OCI-LY3 (cell line): ENCODE measurements around the gene LLPH.

ENCODE experiments used
- H2AFZ ChIP-seq: fragments of 200-600, 300-600 bp; shearing (Covaris generic); 2 replicates; pipeline ENCODE4 v1.6.0; 2014; ENCODE audit warnings: antibody characterized with exemption, low read depth, low read length
- H3K27ac ChIP-seq: fragments of 200-600, 300-600 bp; sonication (generic); 2 replicates; pipeline ENCODE4 v1.5.1; 2014; ENCODE audit warnings: mild to moderate bottlenecking, low read length, moderate library complexity, mixed read lengths
- H3K27me3 ChIP-seq: fragments of 200-600, 300-600 bp; sonication (generic); 2 replicates; pipeline ENCODE4 v1.6.1; 2014; ENCODE audit warnings: low read depth, low read length, mixed read lengths
- H3K36me3 ChIP-seq: fragments of 200-600, 300-600 bp; sonication (generic); replicated peaks from 2 replicates; pipeline ENCODE3; 2014; ENCODE audit warnings: low read depth, low read length, mixed read lengths
- H3K4me1 ChIP-seq: fragments of 300-600, 200-600 bp; sonication (generic); 2 replicates; pipeline ENCODE4 v1.6.1; 2014; ENCODE audit warnings: low read length, mixed read lengths
- H3K4me2 ChIP-seq: fragments of 200-600, 300-600 bp; sonication (generic); 2 replicates; pipeline ENCODE4 v1.6.1; 2014; ENCODE audit warnings: low read length, mixed read lengths
- H3K4me3 ChIP-seq: fragments of 300-600, 200-600 bp; sonication (generic); 2 replicates; pipeline ENCODE4 v1.5.1; 2014; ENCODE audit warnings: antibody characterized with exemption, mild to moderate bottlenecking, low read length, moderate library complexity
- H3K79me2 ChIP-seq: fragments of 300-600, 200-600 bp; shearing (Covaris generic); 2 replicates; pipeline ENCODE4 v1.6.1; 2014; ENCODE audit warnings: mild to moderate bottlenecking, low read length, mixed read lengths
- H3K9ac ChIP-seq: fragments of 300-600, 200-600 bp; shearing (Covaris generic); 2 replicates; pipeline ENCODE4 v1.6.0; 2014; ENCODE audit warnings: mild to moderate bottlenecking, low read length, moderate library complexity
- H3K9me3 ChIP-seq: fragments of 200-600, 300-600 bp; shearing (Covaris generic); 2 replicates; pipeline ENCODE4 v1.6.1; 2014; ENCODE audit warnings: low read length, mixed read lengths; ENCODE audit not compliant: insufficient read depth
- H4K20me1 ChIP-seq: fragments of 200-600, 300-600 bp; sonication (generic); 2 replicates; pipeline ENCODE4 v1.6.1; 2016; ENCODE audit warnings: low read length, mixed read lengths; ENCODE audit not compliant: insufficient read depth
- EZH2phosphoT487 ChIP-seq: fragments of 200-600 bp; shearing (Covaris generic); IDR thresholded peaks from 2 replicates; pipeline ENCODE4 v1.6.1; 2018; ENCODE audit warnings: antibody characterized with exemption, mixed run types, low read depth
- TF ChIP-seq, protein P1 (sequence below): fragments of 200-600, 300-600 bp; sonication (generic); IDR thresholded peaks from 2 replicates; pipeline ENCODE4 v1.5.1; 2014; ENCODE audit warnings: antibody characterized with exemption, low read length, low read depth

The LLPH gene

DNA sequence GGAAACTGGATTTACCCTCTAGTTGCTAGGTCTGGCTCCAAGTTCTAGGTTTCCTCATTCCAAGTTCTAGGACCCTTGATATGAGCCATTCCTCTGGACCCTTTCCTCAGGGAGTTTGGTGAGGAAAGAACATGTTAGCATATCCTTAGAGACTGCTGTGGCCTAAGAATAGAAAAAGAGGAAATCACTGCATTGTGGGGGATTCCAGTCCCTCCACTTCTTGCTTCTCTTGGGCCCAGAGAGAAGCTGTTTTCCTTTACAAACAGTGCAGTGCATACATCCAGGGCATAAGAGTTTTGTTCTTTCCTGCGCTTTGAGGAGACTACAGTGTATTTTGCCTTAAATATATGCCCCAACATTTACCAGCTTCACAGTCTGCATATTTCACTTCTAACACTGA, 59.0 kb downstream of the LLPH start:
- H3K27ac ChIP-seq = peak overlapping the region; percentile 56
- H3K9me3 ChIP-seq = no peaks in the 10 kb centered on the region
- no peaks in the 10 kb centered on the region for H3K27me3 ChIP-seq
- peak overlapping the region; percentile 6 for H3K9ac ChIP-seq
- no peaks in the 10 kb centered on the region for H3K79me2 ChIP-seq
- H3K36me3 ChIP-seq = no peaks in the 10 kb centered on the region
- no peaks in the 10 kb centered on the region for H4K20me1 ChIP-seq
- H3K4me1 ChIP-seq = peaks cover 35% of the 10 kb centered on the region
- peak overlapping the region; percentile 83 for H3K4me2 ChIP-seq
- H2AFZ ChIP-seq = no peak overlapping the region
- peak overlapping the region; percentile 46 for H3K4me3 ChIP-seq
- TF ChIP-seq, protein P1, sequence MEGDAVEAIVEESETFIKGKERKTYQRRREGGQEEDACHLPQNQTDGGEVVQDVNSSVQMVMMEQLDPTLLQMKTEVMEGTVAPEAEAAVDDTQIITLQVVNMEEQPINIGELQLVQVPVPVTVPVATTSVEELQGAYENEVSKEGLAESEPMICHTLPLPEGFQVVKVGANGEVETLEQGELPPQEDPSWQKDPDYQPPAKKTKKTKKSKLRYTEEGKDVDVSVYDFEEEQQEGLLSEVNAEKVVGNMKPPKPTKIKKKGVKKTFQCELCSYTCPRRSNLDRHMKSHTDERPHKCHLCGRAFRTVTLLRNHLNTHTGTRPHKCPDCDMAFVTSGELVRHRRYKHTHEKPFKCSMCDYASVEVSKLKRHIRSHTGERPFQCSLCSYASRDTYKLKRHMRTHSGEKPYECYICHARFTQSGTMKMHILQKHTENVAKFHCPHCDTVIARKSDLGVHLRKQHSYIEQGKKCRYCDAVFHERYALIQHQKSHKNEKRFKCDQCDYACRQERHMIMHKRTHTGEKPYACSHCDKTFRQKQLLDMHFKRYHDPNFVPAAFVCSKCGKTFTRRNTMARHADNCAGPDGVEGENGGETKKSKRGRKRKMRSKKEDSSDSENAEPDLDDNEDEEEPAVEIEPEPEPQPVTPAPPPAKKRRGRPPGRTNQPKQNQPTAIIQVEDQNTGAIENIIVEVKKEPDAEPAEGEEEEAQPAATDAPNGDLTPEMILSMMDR = no peak
- TF ChIP-seq EZH2phosphoT487 = no peak

DNA sequence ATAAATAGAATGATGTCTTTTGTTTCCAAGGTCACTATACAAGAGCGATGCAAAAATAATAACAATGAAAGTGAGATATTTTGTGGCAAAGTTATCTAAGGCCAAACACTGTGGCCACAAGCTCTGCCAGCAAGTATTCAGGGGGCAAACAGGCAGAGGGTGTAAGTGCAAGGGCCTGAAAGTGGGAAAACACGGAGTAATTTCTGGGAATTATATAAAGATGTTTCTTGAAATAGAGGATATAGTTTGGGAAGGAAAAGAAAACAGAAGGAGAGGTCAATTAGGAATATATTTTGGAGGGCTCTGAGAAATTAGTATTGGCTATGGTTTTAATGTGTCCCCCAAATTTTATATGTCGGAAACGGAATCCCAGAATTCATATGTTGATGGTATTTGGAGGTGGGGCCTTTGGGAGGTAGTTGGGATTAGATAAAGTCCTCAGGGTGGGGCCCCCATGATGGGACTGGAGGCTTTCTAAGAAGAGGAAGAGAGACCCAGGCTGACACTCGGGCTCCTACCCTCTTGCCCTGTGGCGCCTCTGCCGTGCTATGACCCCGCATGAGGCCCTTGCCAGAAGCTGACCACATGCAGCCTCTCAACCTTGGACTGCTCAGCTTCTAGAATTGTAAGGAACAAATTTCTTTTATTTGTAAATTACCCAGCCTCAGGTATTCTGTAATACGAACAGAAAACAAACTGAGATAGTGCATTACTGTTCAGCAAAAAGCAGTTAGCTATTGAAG, 60.0 kb downstream of the LLPH start:
- no peak for TF ChIP-seq EZH2phosphoT487
- TF ChIP-seq, protein P1 = no peak
- Histone ChIP-seq H3K4me3 (no peak overlapping the region), H3K27ac (no peak overlapping the region), H3K79me2 (no peaks in the 10 kb centered on the region), H3K36me3 (no peaks in the 10 kb centered on the region), H3K4me1 (peaks cover 45% of the 10 kb centered on the region), H3K9me3 (no peaks in the 10 kb centered on the region), H4K20me1 (no peaks in the 10 kb centered on the region), H2AFZ (no peak overlapping the region), H3K27me3 (peaks cover 4% of the 10 kb centered on the region; the same call in 1 of the 2 replicates), H3K9ac (no peak overlapping the region), H3K4me2 (no peak overlapping the region)

DNA sequence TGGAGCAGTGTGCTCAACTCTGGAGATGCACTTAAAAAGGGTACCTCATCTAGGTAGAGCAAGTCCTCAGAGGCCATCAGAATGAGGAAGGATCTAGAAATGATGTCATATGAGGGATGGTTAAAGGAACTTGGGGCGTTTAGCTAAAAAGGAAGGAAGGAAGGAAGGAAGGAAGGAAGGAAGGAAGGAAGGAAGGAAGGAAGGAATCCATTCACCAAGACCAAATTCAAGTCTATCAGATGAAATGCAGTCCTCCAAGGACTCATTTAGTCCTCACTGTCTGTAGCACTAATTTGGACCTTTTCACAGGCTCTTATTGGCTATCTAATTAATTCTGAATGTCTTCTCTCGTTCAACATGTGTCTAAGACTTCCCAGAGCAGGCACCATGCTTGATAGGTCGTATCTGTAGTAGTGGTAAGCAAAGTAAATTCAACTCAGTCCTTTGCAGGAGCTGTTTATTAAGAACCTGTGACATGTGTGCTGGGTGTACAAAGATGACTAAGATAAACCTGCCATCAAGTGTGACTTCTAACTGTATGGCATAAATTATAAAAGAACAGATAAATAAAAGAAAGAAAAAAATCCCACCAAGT, 63.5 kb downstream of the LLPH start:
- Histone ChIP-seq H3K9ac (no peak overlapping the region), H3K79me2 (no peaks in the 10 kb centered on the region), H4K20me1 (no peaks in the 10 kb centered on the region), H3K4me2 (peak overlapping the region; percentile 23), H3K9me3 (no peaks in the 10 kb centered on the region), H3K36me3 (no peaks in the 10 kb centered on the region), H3K4me1 (peaks cover 35% of the 10 kb centered on the region), H2AFZ (no peak overlapping the region), H3K27me3 (peaks cover 25% of the 10 kb centered on the region), H3K27ac (no peak overlapping the region), H3K4me3 (no peak overlapping the region)
- TF ChIP-seq EZH2phosphoT487 = no peak
- TF ChIP-seq, protein P1 = no peak
